HG02623 (cell line): ENCODE results near the gene KIF1B.
"Not testable (repeated sequence)": the region's sequence is repeated elsewhere in the genome, so short reads cannot be mapped to it uniquely, and the experiment has no call there.

Experiments
- ATAC-seq: cut with Tn5 transposase; IDR thresholded peaks from one replicate; pipeline ENCODE4 v1.9.1; 2021; ENCODE audit warnings: moderate library complexity; ENCODE audit not compliant: unreplicated experiment

Gene KIF1B

GRCh38 chr1:10229903-10230302, 19.5 kb downstream of the KIF1B start:
- no peak for ATAC-seq

GRCh38 chr1:10232163-10232562, 21.8 kb downstream of the KIF1B start:
- no peak for ATAC-seq

GRCh38 chr1:10236405-10237156, 26.2 kb downstream of the KIF1B start:
- no peak for ATAC-seq

GRCh38 chr1:10237157-10237539, 26.8 kb downstream of the KIF1B start:
- no peak for ATAC-seq

- ATAC-seq: no peak
Measured at GRCh38 chr1:10242135-10242534, 31.8 kb downstream of the KIF1B start.

- no peak for ATAC-seq
Measured at GRCh38 chr1:10242811-10243210, 32.4 kb downstream of the KIF1B start.

- no peak for ATAC-seq
Measured at GRCh38 chr1:10245674-10246073, 35.3 kb downstream of the KIF1B start.

- no peak for ATAC-seq
Measured at GRCh38 chr1:10249808-10250457, 39.6 kb downstream of the KIF1B start.

- no peak for ATAC-seq
Measured at GRCh38 chr1:10250663-10251062, 40.3 kb downstream of the KIF1B start.

GRCh38 chr1:10251325-10252108, 41.1 kb downstream of the KIF1B start:
- ATAC-seq: not testable (repeated sequence)

- ATAC-seq: no peak
Measured at GRCh38 chr1:10252508-10252907, 42.1 kb downstream of the KIF1B start.

GRCh38 chr1:10253149-10253548, 42.8 kb downstream of the KIF1B start:
- ATAC-seq: no peak

GRCh38 chr1:10253755-10254154, 43.4 kb downstream of the KIF1B start:
- ATAC-seq: no peak

- ATAC-seq: no peak
Measured at GRCh38 chr1:10257851-10258250, 47.5 kb downstream of the KIF1B start.

GRCh38 chr1:10259547-10259946, 49.2 kb downstream of the KIF1B start:
- ATAC-seq: not testable (repeated sequence)

GRCh38 chr1:10263450-10264082, 53.2 kb downstream of the KIF1B start:
- ATAC-seq: no peak

- ATAC-seq: no peak
Measured at GRCh38 chr1:10265027-10265426, 54.7 kb downstream of the KIF1B start.

- no peak for ATAC-seq
Measured at GRCh38 chr1:10265900-10266299, 55.5 kb downstream of the KIF1B start.

GRCh38 chr1:10267319-10267718, 56.9 kb downstream of the KIF1B start:
- ATAC-seq: no peak

GRCh38 chr1:10267921-10268320, 57.6 kb downstream of the KIF1B start:
- ATAC-seq: no peak

- ATAC-seq: no peak
Measured at GRCh38 chr1:10271090-10271489, 60.7 kb downstream of the KIF1B start.
